Glomerular endothelial cell (primary cell): ENCODE data around the gene CCDC74A. TPM values are rescaled to one million over a fixed set of nuclear protein-coding genes. Genes with fewer than 3 reads are reported as not detected.
"Not testable (repeated sequence)": the region's sequence is repeated elsewhere in the genome, so short reads cannot be mapped to it uniquely, and the experiment has no call there.

Experiments used
- DNase-seq: peaks from one replicate; pipeline ENCODE4 v3.0.0-alpha.2; 2011; ENCODE audit warnings: low read depth, low spot score; ENCODE audit errors: extremely low read depth
- total RNA-seq: library from RNA; depleted of rRNA; stranded (reverse); fragments of >200 nt; gene quantifications from 2 replicates; pipeline ENCODE4 v1.2.3, GENCODE V29; 2015

Gene CCDC74A
- total RNA-seq, 1 donor from 2014 or later, result 19.8 TPM

- not testable (repeated sequence) for DNase-seq
Observed at GRCh38 chr2:131544813-131545165, 17.1 kb downstream of the CCDC74A start.

GRCh38 chr2:131552871-131553270 is 25.2 kb downstream of the CCDC74A start:
- no peak for DNase-seq

- no peak for DNase-seq
Observed at GRCh38 chr2:131556998-131557397, 29.3 kb downstream of the CCDC74A start.

DNA sequence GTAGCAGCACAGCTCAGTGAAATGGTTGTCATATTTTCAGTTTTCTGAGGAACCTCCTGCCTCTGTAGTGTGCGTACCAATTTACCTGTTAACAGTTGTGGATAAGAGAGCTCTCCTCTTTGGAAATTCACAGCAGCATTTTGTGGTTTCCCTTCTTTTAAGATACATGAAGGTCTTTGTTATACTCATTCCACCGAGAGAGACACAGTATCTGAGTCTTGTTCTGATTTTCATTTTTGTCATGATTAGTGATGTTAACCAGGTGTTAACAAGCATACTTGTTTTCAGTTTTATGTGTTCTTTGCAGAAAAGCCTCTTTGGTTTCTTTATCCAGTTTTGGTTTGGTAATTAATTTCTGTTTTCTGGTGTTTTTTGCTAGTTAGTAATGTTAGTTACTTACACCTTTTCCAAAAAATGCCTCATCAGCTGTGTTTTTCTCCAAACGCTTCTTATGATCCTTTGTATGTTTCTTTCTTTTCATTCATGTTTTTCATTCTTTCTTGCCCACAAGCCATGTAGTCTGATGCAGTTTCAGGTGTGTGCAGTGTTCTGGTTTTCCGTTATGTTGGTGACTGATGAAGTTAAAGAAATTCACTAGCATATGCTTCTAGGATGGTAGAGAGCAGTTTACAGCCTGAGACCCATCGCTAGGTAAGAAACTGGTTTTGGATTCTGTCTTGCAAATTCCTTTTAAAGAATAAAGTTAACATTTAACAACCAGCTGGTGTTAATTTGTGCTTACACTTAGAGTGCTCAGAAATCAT is 30.1 kb downstream of the CCDC74A start:
- DNase-seq, result no peak

DNA sequence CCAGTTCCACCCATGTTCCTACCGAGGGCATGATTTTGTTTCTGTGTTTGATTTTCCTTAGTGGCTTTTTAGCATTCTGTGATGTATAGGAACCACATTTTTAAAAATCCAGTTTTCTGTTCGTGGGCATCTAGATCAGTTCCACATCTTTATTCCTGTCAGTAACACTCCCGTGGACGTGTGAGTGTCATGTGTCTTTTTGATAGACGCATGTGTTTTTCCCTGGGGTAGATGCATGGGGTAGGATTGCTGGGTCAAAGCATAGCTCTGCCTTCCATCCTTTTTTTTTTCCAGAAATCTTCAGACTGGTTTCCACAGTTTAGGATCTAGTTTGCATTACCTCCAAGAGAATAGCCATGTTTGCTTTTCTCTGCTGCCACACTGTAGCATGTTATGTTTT is 38.7 kb downstream of the CCDC74A start:
- no peak for DNase-seq

GRCh38 chr2:131567891-131568290 is 40.2 kb downstream of the CCDC74A start:
- DNase-seq, result no peak

DNA sequence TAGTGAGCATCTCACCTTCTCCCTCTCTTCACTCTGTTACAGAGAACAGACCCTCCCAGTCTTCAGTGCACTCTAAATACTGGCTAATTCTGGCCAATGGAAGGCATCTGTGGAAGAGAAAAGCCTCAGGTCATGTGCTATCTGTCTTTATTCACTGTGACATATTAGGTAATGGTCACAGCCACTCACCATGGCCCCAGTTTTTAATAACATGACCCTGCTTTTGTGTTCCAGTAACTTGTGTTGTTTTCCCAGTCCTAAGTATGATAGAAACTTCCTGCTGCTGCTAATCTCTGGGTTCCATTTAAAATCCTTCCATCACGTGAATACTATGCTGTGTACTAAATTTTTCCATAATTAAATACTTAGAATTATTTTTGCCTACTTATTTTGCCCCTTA is 40.7 kb downstream of the CCDC74A start:
- not testable (repeated sequence) for DNase-seq

DNA sequence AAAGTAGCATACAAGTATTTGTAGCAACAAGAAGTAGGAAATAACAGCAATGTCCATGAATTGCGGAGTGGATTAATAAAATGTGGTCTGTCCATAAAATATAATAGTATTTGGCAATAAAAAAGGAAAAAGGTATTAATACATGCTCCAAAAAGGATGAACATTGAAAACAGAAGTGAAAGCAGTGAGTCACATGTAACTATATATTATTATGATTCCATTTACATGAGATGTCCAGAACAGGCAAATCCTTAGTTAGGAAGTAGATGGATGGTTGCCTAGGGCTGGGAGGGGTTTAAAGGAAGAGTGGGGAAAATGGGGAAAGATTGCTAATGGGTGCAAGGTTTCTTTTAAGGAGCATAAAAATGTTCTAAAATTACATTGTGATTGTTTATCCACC is 44.5 kb downstream of the CCDC74A start:
- DNase-seq, result no peak

DNA sequence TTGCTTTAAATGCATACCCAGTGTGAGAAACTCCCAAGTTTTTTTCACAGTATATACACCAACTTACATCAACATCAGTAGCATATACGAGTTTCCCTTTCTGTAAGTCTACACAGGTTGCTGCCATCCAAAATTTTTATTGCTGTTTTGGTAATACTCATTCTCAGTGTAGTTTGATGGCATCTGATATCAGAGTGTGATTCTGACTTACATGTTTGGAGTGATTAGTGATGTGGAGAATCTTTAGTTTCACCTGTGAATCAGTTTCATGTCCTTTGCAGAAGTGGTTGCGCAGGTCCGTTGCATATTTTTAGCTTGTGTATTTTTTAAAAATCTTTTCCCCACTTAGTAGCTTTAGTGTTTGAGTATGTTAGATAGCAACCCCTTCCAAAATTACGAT is 50.1 kb downstream of the CCDC74A start:
- no peak for DNase-seq

GRCh38 chr2:131580187-131580586 is 52.5 kb downstream of the CCDC74A start:
- DNase-seq, result no peak

Other genes with a start within 250 kb of the CCDC74A start
- not detected in 2 replicates for gene RAB6D, start 163.7 kb upstream of the CCDC74A start, total RNA-seq
- not detected in 2 replicates for gene TUBA3D, start 51.8 kb upstream of the CCDC74A start, total RNA-seq
- gene MZT2A, start 35.5 kb upstream of the CCDC74A start, total RNA-seq, result 173 and 300 TPM in 2 replicates